Endothelial cell of umbilical vein (primary cell): ENCODE results near the gene OSTC. TPM values are rescaled to one million over a fixed set of nuclear protein-coding genes. Genes with fewer than 3 reads are reported as not detected.

Experiments
- BruUV-seq: library from RNA; stranded (reverse); fragments of 400-500 nt; replicated peaks from 2 replicates; lab custom pipeline; 2021; lab: Mats Ljungman, UMichigan
- CTCF ChIA-PET: fragments of 300-600, 350-600 bp; sonication (Branson Sonifier 250); formaldehyde crosslinking; loops from one replicate; lab custom pipeline; 2021; ENCODE audit warnings: antibody characterized with exemption, inconsistent platforms; lab: Charles Lee
- POLR2A ChIA-PET: fragments of 300-600, 350-600 bp; sonication (Branson Sonifier 250); formaldehyde crosslinking; loops from one replicate; lab custom pipeline; 2021; ENCODE audit warnings: antibody characterized with exemption, inconsistent platforms; lab: Charles Lee
- DNase-seq: peaks from one replicate; pipeline ENCODE4 v3.0.0-alpha.2; 2011; ENCODE audit warnings: low read depth, low spot score
- FAIRE-seq: peaks from 2 replicates; lab custom pipeline; 2011; peaks lifted over from hg19 to GRCh38; lab: Jason Lieb, UNC
- H2AFZ ChIP-seq: 2 replicates; pipeline ENCODE4 v1.6.0; 2012; ENCODE audit warnings: low read depth, low read length, control low read depth, inconsistent platforms
- H3K27ac ChIP-seq: 2 replicates; pipeline ENCODE4 v1.5.1; 2011; ENCODE audit warnings: low read depth, mild to moderate bottlenecking, control low read depth, low read length, moderate library complexity; ENCODE audit not compliant: insufficient read depth
- H3K27me3 ChIP-seq, 2 experiments: 2 replicates each; pipeline versions ENCODE4 v1.6.0 to v1.6.1; 2011; ENCODE audit warnings: low read length in 2 of 2, mixed read lengths in 1 of 2; ENCODE audit not compliant: control insufficient read depth in 2 of 2, insufficient read depth in 2 of 2
- H3K36me3 ChIP-seq, 2 experiments: 2 replicates in 1 of 2; 3 replicates in 1 of 2; pipeline ENCODE4 v1.5.1; 2011; ENCODE audit warnings: low read length in 2 of 2, mild to moderate bottlenecking in 1 of 2, moderate library complexity in 1 of 2; ENCODE audit not compliant: control insufficient read depth in 2 of 2, insufficient read depth in 2 of 2; ENCODE audit errors: extremely low read depth in 1 of 2
- H3K4me1 ChIP-seq: 3 replicates; pipeline ENCODE4 v1.5.1; 2011; ENCODE audit warnings: mild to moderate bottlenecking, low read length; ENCODE audit not compliant: control insufficient read depth, insufficient read depth; ENCODE audit errors: extremely low read depth
- H3K4me2 ChIP-seq: 2 replicates; pipeline ENCODE4 v1.6.1; 2011; ENCODE audit warnings: low read length, control low read depth, mixed read lengths; ENCODE audit not compliant: insufficient read depth
- H3K4me3 ChIP-seq, 3 experiments: fragments of 200-600 bp in 1 of 3; sonication (generic), shearing (Covaris generic) in 1 of 3; replicated peaks in 1 of 3; 2 replicates each; pipeline ENCODE4 v1.5.1; 2011 to 2016; ENCODE audit warnings: control low read depth in 3 of 3, low read length in 3 of 3, mild to moderate bottlenecking in 2 of 3, inconsistent platforms in 1 of 3, low read depth in 1 of 3, moderate library complexity in 1 of 3; ENCODE audit not compliant: insufficient read depth in 1 of 3
- H3K79me2 ChIP-seq: 2 replicates; pipeline ENCODE4 v1.6.0; 2012; ENCODE audit warnings: low read length, inconsistent platforms; ENCODE audit not compliant: control insufficient read depth, insufficient read depth
- H3K9ac ChIP-seq: replicated peaks from 2 replicates; pipeline ENCODE3; 2011; ENCODE audit warnings: low read length, control low read depth; ENCODE audit not compliant: insufficient read depth; ENCODE audit errors: extremely low read depth
- H3K9me1 ChIP-seq: replicated peaks from 3 replicates; pipeline ENCODE4 v1.6.0; 2011; ENCODE audit warnings: mild to moderate bottlenecking, low read length; ENCODE audit not compliant: control insufficient read depth, insufficient read depth; ENCODE audit errors: extremely low read depth
- H3K9me3 ChIP-seq: replicated peaks from 2 replicates; pipeline ENCODE4 v1.5.1; 2012; ENCODE audit warnings: low read length, inconsistent platforms; ENCODE audit not compliant: control insufficient read depth, insufficient read depth
- H4K20me1 ChIP-seq: replicated peaks from 2 replicates; pipeline ENCODE3; 2011; ENCODE audit warnings: mild to moderate bottlenecking, low read length; ENCODE audit not compliant: control insufficient read depth, insufficient read depth; ENCODE audit errors: extremely low read depth
- EZH2 ChIP-seq: IDR thresholded peaks from 2 replicates; pipeline ENCODE4 v1.6.1; 2012; ENCODE audit warnings: borderline replicate concordance, low read depth, mild to moderate bottlenecking, moderate library complexity, low read length, inconsistent platforms; ENCODE audit not compliant: severe bottlenecking
- FOS ChIP-seq: IDR thresholded peaks from 2 replicates; pipeline ENCODE4 v1.6.1; 2011; ENCODE audit warnings: mild to moderate bottlenecking, low read length, moderate library complexity, borderline replicate concordance; ENCODE audit not compliant: insufficient read depth
- GATA2 ChIP-seq: IDR thresholded peaks from 2 replicates; pipeline ENCODE4 v1.7.0; 2011; ENCODE audit warnings: low read depth, mild to moderate bottlenecking, moderate library complexity, mixed read lengths, low read length; ENCODE audit not compliant: insufficient read length, insufficient read depth
- JUN ChIP-seq: IDR thresholded peaks from 2 replicates; pipeline ENCODE4 v1.6.1; 2011; ENCODE audit warnings: borderline replicate concordance, low read depth; ENCODE audit not compliant: insufficient read length, insufficient read depth
- MYC ChIP-seq: IDR thresholded peaks from one replicate; pipeline ENCODE4 v1.6.1; 2011; ENCODE audit warnings: mild to moderate bottlenecking, low read depth, low read length
- POLR2A ChIP-seq: IDR thresholded peaks from 2 replicates; pipeline ENCODE4 v1.6.1; 2012; ENCODE audit warnings: low read depth, mild to moderate bottlenecking, control low read depth, low read length
- POLR2AphosphoS5 ChIP-seq: IDR thresholded peaks from 2 replicates; pipeline ENCODE4 v1.6.1; 2012; ENCODE audit warnings: low read depth, mild to moderate bottlenecking, control low read depth, low read length, moderate library complexity; ENCODE audit not compliant: insufficient read depth
- dilution Hi-C: fragments of 300-500 bp; cut with MboI; formaldehyde crosslinking; loops from one replicate; pipeline ENCODE4 v1.15.0; 2019; ENCODE audit warnings: low sequenced_read_pairs; ENCODE audit not compliant: extremely low pct_ligation_motif_present
- intact Hi-C: fragments of 100-400 bp; cut with micrococcal nuclease; formaldehyde crosslinking; loops from one replicate; pipeline ENCODE4 v1.10.0; 2022
- polyA plus RNA-seq, 4 experiments: library from polyadenylated mRNA; depleted of rRNA in 3 of 4; stranded (reverse) in 3 of 4; unstranded in 1 of 4; fragments of >200 nt; gene quantifications; 2 replicates each; pipeline versions ENCODE4 v1.2.1 to v1.2.3, GENCODE V29; 2011 to 2012; ENCODE audit warnings: missing spikeins in 1 of 4
- total RNA-seq: library from RNA; stranded (reverse); gene quantifications from 2 replicates; pipeline ENCODE4 v1.2.3, GENCODE V29; 2021
- TF ChIP-seq, protein P1 (sequence below), 2 donors: IDR thresholded peaks; 1 replicate in 1 of 2; 2 replicates in 1 of 2; pipeline ENCODE4 v1.5.1; 2011; ENCODE audit warnings: low read length in 2 of 2, mild to moderate bottlenecking in 2 of 2, moderate library complexity in 2 of 2, control low read depth in 1 of 2, inconsistent platforms in 1 of 2, low read depth in 1 of 2; ENCODE audit not compliant: insufficient read depth in 1 of 2; ENCODE audit errors: extremely low read depth in 1 of 2
- TF ChIP-seq, protein P2 (sequence below): IDR thresholded peaks from 2 replicates; pipeline ENCODE4 v1.6.1; 2011; ENCODE audit not compliant: insufficient read depth, insufficient read length

The OSTC gene
- total and polyA plus RNA-seq, 2 donors (not counting 3 experiments of a cell fraction or from before 2014, with no cell fraction given) = 196 to 310 TPM

GRCh38 chr4:108646706-108647105 is 3.7 kb upstream of the OSTC start:
- intact Hi-C loops = no loop called here
- Histone ChIP-seq H2AFZ (no peak overlapping the region), H3K27me3 (no peaks in the 10 kb centered on the region), H4K20me1 (no peaks in the 10 kb centered on the region), H3K36me3 (no peaks in the 10 kb centered on the region), H3K4me1 (peaks cover 23% of the 10 kb centered on the region), H3K9me1 (no peaks in the 10 kb centered on the region), H3K27ac (no peak overlapping the region), H3K4me3 (no peak overlapping the region), H3K9ac (no peak overlapping the region), H3K9me3 (no peaks in the 10 kb centered on the region), H3K79me2 (peaks cover 13% of the 10 kb centered on the region), H3K4me2 (no peak overlapping the region)
- dilution Hi-C loops = no loop called here
- no peak for TF ChIP-seq JUN
- no peak for TF ChIP-seq POLR2AphosphoS5
- TF ChIP-seq FOS = no peak
- no peak for TF ChIP-seq GATA2
- TF ChIP-seq POLR2A = no peak
- TF ChIP-seq, protein P1, sequence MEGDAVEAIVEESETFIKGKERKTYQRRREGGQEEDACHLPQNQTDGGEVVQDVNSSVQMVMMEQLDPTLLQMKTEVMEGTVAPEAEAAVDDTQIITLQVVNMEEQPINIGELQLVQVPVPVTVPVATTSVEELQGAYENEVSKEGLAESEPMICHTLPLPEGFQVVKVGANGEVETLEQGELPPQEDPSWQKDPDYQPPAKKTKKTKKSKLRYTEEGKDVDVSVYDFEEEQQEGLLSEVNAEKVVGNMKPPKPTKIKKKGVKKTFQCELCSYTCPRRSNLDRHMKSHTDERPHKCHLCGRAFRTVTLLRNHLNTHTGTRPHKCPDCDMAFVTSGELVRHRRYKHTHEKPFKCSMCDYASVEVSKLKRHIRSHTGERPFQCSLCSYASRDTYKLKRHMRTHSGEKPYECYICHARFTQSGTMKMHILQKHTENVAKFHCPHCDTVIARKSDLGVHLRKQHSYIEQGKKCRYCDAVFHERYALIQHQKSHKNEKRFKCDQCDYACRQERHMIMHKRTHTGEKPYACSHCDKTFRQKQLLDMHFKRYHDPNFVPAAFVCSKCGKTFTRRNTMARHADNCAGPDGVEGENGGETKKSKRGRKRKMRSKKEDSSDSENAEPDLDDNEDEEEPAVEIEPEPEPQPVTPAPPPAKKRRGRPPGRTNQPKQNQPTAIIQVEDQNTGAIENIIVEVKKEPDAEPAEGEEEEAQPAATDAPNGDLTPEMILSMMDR (IDR thresholded peaks at IDR 0.05; ENCODE audit: extremely low read depth in 1 of 2, insufficient read depth in 1 of 2, low read depth in 1 of 2, low read length in 2 of 2) = no peak
- no peak for TF ChIP-seq MYC
- no peak for TF ChIP-seq EZH2
- TF ChIP-seq, protein P2, sequence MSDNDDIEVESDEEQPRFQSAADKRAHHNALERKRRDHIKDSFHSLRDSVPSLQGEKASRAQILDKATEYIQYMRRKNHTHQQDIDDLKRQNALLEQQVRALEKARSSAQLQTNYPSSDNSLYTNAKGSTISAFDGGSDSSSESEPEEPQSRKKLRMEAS = no peak
- ChIA-PET CTCF (interaction anchor here (1.3 kb wide), 1 partner anchor 22 kb away, joined by 3 read pairs; no protein-coding TSS in a partner anchor), POLR2A (no interaction called here)
- BruUV-seq = no TSS peak
- DNase-seq (no peak), FAIRE-seq (no peak)
